ENCODE data around the gene LARGE1. TPM values are rescaled to one million over a fixed set of nuclear protein-coding genes. Genes with fewer than 3 reads are reported as not detected.

Gene LARGE1
- total and polyA plus RNA-seq, 2 of the 4 experiments (the other 2 are of a cell fraction), result 6.2 to 12.4 TPM

DNA sequence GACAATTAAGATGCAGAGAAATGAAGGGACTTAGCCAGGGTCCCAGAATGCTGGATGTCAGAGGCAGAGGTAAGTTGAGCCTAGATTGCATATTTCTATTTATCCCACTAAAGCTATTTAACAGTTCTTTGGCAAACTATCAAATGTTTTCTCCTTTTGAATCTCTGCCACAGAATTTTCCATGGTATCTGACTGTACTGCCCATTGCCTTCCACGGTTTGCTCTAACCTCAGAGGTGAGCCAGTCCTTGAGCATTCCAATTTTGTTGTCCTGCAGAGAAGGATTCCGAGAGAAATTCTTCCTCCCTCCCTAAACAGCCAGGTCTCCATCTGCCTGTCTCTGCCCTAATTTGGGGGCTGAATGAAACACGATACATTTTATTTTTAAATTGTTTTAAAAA lies 493.8 kb downstream of the LARGE1 start:
- no peak overlapping the region for H2BK5ac ChIP-seq (ENCODE audit: low read depth, low read length, poor library complexity, severe bottlenecking)
- H3K4me2 ChIP-seq (ENCODE audit: low read depth, low read length), result no peak overlapping the region
- no CpG with 5 or more reads among the region's 3 CpGs for WGBS, 2 experiments (ENCODE audit: extremely low coverage in 2 of 2, insufficient read length in 1 of 2)
- H4K20me1 ChIP-seq (ENCODE audit: insufficient read depth, low read length), result no peaks in the 10 kb centered on the region
- no peak overlapping the region for H3K23ac ChIP-seq (ENCODE audit: low read depth, low read length)
- H3K9me1 ChIP-seq (ENCODE audit: insufficient read depth, low read length), result no peaks in the 10 kb centered on the region
- H3K4ac ChIP-seq (ENCODE audit: low read depth, low read length), result no peak overlapping the region
- ATAC-seq (ENCODE audit: low read depth) (no peak), DNase-seq (peak; percentile 12)
- no peak overlapping the region for H3K9ac ChIP-seq (ENCODE audit: low read depth, low read length)
- no peaks in the 10 kb centered on the region for H3K4me1 ChIP-seq (ENCODE audit: control insufficient read depth, insufficient read depth, low read length)
- no peak overlapping the region for H4K5ac ChIP-seq (ENCODE audit: low read depth, low read length)
- no peak overlapping the region for H2AK9ac ChIP-seq (replicated peaks; ENCODE audit: low read depth, low read length, poor library complexity)
- no peak for TF ChIP-seq MAZ (IDR thresholded peaks at IDR 0.05; ENCODE audit: borderline replicate concordance, low read depth, low read length)
- TF ChIP-seq RAD21 (IDR thresholded peaks at IDR 0.05; ENCODE audit: low read length), result no peak
- TF ChIP-seq BHLHE40 (IDR thresholded peaks at IDR 0.05; ENCODE audit: low read depth, low read length), result no peak
- no peak for TF ChIP-seq MAFK (IDR thresholded peaks at IDR 0.05; ENCODE audit: low read depth, low read length)
- TF ChIP-seq USF2 (IDR thresholded peaks at IDR 0.05; ENCODE audit: low read depth, low read length), result no peak
- no peak for TF ChIP-seq POLR2A (IDR thresholded peaks at IDR 0.05; ENCODE audit: low read depth, low read length)
- TF ChIP-seq, protein P1, sequence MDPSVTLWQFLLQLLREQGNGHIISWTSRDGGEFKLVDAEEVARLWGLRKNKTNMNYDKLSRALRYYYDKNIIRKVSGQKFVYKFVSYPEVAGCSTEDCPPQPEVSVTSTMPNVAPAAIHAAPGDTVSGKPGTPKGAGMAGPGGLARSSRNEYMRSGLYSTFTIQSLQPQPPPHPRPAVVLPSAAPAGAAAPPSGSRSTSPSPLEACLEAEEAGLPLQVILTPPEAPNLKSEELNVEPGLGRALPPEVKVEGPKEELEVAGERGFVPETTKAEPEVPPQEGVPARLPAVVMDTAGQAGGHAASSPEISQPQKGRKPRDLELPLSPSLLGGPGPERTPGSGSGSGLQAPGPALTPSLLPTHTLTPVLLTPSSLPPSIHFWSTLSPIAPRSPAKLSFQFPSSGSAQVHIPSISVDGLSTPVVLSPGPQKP (IDR thresholded peaks at IDR 0.05; ENCODE audit: borderline replicate concordance, low read depth, low read length), result no peak
- no peak for TF ChIP-seq RCOR1 (IDR thresholded peaks at IDR 0.05; ENCODE audit: insufficient replicate concordance, low read length)
- no peak for TF ChIP-seq FOS (IDR thresholded peaks at IDR 0.05; ENCODE audit: low read depth, low read length)
- no peak for TF ChIP-seq NFE2L2 (IDR thresholded peaks at IDR 0.05; ENCODE audit: low read depth, low read length)
- TF ChIP-seq RFX5 (IDR thresholded peaks at IDR 0.05; ENCODE audit: low read depth, low read length), result no peak
- TF ChIP-seq MXI1 (IDR thresholded peaks at IDR 0.05; ENCODE audit: borderline replicate concordance, low read depth, low read length), result no peak
- TF ChIP-seq CHD1 (IDR thresholded peaks at IDR 0.05; ENCODE audit: low read depth, low read length), result no peak
- no peak for TF ChIP-seq CEBPB (IDR thresholded peaks at IDR 0.05; ENCODE audit: low read depth, low read length)
- no peak for TF ChIP-seq CTCF (conservative IDR thresholded peaks at IDR 0.05; ENCODE audit: low read depth, low read length)
- in situ Hi-C loops (cut with MboI; ENCODE audit: low sequenced_read_pairs), result no loop called here
- no peak overlapping the region for H2BK120ac ChIP-seq (ENCODE audit: low read depth, low read length)
- no peak overlapping the region for H2BK15ac ChIP-seq (ENCODE audit: low read depth, low read length)
- BruUV-seq (replicated peaks), result no TSS peak
- H3K9me3 ChIP-seq (ENCODE audit: control insufficient read depth, insufficient read depth, low read length), result no peaks in the 10 kb centered on the region
- H3K36me3 ChIP-seq (ENCODE audit: control insufficient read depth, insufficient read depth, low read length), result no peaks in the 10 kb centered on the region
- no peaks in the 10 kb centered on the region for H3K27me3 ChIP-seq (ENCODE audit: control insufficient read depth, insufficient read depth, low read length)
- H2BK20ac ChIP-seq (ENCODE audit: low read depth, low read length), result no peak overlapping the region
- dilution Hi-C loops (cut with HindIII; ENCODE audit: low sequenced_read_pairs, unreplicated experiment), result no loop called here
- H3K56ac ChIP-seq (ENCODE audit: extremely low read depth, insufficient read depth, low read length), result no peak overlapping the region
- no peak overlapping the region for H3K4me3 ChIP-seq (ENCODE audit: insufficient read depth, low read depth, low read length)
- H3K79me1 ChIP-seq (ENCODE audit: low read depth in 1 of 2, low read length in 2 of 2), result no peaks in the 10 kb centered on the region
- no peak overlapping the region for H4K91ac ChIP-seq (ENCODE audit: insufficient read depth, low read depth, low read length)
- CTCF ChIA-PET, result no interaction called here
- no peak overlapping the region for H3K27ac ChIP-seq (ENCODE audit: insufficient read depth, low read length)
- H3K14ac ChIP-seq (replicated peaks; ENCODE audit: low read depth, low read length), result no peak overlapping the region
- H2AFZ ChIP-seq (replicated peaks; ENCODE audit: low read length, poor library complexity), result no peak overlapping the region
- H2AK5ac ChIP-seq (ENCODE audit: low read depth, low read length), result no peak overlapping the region
- intact Hi-C loops (cut with micrococcal nuclease), result no loop called here
- POLR2A ChIA-PET (ENCODE audit: unreplicated experiment), result no interaction called here
- H3K18ac ChIP-seq (ENCODE audit: low read depth, low read length), result no peak overlapping the region
- no peak overlapping the region for H4K8ac ChIP-seq (ENCODE audit: low read depth in 2 of 2, low read length in 2 of 2)

Measured in IMR-90 (cell line).